CD4-positive, alpha-beta T cell treated with Interleukin-6 for 4 hours (primary cell): ENCODE measurements around the gene PHB1.
A peak's percentile ranks its signal among the peaks of the same experiment; 100 is the strongest.
"Not testable (repeated sequence)": the region's sequence is repeated elsewhere in the genome, so short reads cannot be mapped to it uniquely, and the experiment has no call there.

ENCODE experiments used
- DNase-seq: peaks from one replicate; pipeline ENCODE4 v3.0.0-alpha.2; 2020; ENCODE audit warnings: mixed read lengths

The PHB1 gene

DNA sequence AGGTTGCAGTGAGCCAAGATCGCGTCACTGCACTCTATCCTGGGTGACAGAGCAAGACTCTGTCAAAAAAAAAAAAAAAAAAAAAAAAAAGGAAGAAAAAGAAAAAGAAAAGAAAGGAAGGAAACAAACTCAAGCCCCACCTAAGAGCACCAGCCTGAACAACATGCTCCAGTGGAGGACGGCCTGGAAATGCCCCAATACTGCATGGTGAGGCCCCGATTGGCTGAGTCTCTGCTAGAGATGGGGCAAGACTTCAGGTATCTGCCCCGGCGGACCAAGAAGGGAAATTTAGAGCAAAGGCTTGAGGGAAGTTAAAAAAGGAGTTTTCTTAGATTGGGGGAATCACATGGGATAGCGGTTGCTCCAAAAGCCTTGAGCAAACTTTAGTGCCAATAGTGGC is 42.3 kb downstream of the PHB1 start:
- no peak for DNase-seq

DNA sequence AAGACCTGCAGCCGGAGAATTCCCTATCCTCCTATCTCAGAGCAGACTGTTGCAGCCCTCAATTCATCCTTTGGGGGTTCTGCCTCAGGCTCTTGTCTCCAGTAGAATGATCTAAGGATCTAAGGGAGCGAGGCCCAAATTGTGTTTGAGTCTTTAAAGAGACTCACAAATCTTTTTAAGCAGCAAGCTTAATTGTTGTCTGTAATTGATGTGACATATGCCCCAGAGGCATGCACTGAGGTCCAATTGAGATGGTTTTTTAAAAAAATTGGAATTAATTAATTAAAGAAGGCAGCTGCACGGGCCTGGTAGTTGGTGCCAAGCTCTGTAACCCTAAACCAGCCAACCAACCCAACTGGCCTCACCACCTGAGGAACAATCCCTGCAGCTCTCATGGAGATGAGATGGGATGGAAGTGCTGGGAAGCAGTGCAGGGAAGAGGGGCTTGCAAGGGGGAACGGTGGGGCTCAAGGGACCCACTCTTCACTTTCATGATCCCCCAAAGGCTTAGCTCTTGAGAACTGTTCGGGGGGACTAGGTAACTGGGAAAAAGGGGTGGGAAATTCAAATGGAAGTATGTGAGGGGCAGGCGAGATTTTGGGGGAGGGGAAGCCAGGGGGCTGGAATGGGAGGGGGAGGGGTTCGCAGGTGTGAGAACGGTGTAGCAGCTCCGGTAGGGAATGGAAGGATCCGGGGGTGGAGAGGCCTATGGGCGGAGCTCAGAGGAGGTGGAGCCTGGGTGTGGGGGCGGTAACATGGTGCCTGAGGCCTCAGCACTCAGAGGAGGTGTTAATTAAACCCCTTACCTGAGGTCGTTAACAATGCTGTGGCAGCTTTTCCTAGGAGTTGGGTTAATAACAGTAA is 43.5 kb downstream of the PHB1 start:
- DNase-seq: no peak

DNA sequence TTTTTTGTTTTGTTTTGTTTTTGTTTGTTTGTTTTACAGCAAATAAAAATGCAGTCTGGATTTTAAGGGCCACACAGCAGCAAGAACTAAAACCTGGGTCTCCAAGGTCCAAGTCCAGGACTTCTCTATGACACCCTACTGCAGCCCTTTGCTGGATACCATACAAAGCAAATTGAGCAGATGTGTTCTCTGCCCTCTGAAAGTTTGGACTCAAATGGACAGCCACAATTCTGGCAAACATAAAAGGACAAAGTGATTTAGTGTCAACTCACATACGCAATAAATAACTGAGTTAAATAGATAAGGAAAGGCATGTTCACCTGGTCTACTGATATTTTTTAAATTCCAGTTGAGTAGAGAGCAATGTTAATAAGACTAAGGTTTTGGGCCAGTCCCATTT is 44.9 kb downstream of the PHB1 start:
- DNase-seq: no peak

DNA sequence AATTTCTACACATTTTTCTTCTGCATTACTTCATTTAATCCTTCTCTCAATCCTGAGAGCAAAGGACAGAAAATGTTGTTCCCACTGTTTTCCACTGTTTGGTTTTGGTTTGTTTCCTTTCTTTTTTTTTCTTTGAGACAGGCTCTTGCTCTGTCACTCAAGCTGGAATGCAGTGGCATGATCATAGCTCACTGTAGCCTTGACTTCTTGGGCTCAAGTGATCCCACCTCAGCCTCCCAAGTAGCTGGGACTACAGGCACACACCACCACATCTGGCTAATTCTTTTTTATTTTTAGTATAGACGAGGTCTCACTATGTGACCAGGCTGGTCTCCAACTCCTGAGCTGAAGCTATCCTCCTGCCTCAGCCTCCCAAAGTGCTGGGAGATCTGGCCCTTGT is 45.6 kb downstream of the PHB1 start:
- no peak for DNase-seq

- peak; percentile 45 for DNase-seq
Observed at GRCh38 chr17:49365667-49366066, 49.0 kb downstream of the PHB1 start.

DNA sequence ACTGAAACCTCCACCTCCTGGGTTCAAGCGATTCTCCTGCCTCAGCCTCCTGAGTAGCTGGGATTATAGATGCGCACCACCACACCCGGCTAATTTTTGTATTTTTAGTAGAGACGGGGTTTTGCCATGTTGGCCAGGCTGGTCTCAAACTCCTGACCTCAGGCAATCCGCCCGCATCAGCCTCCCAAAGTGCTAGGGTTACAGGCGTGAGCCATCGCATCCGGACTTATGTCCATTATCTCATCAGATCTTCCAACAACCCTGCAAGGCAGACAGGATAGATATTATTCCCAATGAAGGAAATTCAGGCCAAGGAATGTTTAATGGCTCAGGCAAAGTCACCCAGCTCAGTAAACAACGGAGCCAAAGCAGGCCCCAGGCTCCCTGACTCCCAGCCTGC is 49.6 kb downstream of the PHB1 start:
- not testable (repeated sequence) for DNase-seq

- DNase-seq: no peak
Observed at GRCh38 chr17:49364119-49364518, 50.6 kb downstream of the PHB1 start.

DNA sequence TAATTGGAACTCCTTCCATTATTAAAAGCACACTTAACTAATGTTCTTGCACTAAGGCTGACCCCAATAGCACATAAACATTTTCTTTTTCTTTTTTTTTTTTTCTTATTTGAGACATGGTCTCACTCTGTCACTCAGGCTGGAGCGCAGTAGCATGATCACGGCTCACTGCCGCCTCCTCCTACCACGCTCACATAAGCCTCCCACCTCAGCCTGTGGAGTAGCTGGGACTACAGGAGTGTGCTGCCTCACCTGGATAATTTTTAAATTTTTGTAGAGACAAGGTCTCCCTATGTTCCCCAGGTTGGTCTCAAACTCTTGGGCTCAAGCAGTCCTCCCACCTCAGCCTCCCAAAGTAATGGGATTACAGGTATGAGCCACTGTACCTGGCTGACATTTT is 51.4 kb downstream of the PHB1 start:
- no peak for DNase-seq

DNA sequence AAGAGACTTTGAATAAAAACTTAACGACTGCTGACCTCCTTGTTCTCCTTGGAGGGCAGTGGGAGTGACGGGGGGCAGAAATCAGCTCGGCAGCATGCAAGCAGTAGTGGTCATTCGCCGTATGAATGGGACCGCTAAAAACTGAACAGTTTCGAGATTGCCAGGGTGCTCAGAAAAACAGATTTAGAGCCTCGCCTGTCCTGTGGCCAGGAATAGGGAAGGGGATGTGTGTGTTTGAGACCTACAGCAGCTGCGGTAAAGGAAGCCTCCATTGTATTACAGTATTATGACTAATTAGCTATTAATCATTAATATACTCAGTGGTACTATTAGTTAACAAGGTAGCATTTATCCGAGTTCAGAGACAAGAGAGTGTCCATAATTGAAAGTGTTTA is 52.0 kb downstream of the PHB1 start:
- DNase-seq: no peak

DNA sequence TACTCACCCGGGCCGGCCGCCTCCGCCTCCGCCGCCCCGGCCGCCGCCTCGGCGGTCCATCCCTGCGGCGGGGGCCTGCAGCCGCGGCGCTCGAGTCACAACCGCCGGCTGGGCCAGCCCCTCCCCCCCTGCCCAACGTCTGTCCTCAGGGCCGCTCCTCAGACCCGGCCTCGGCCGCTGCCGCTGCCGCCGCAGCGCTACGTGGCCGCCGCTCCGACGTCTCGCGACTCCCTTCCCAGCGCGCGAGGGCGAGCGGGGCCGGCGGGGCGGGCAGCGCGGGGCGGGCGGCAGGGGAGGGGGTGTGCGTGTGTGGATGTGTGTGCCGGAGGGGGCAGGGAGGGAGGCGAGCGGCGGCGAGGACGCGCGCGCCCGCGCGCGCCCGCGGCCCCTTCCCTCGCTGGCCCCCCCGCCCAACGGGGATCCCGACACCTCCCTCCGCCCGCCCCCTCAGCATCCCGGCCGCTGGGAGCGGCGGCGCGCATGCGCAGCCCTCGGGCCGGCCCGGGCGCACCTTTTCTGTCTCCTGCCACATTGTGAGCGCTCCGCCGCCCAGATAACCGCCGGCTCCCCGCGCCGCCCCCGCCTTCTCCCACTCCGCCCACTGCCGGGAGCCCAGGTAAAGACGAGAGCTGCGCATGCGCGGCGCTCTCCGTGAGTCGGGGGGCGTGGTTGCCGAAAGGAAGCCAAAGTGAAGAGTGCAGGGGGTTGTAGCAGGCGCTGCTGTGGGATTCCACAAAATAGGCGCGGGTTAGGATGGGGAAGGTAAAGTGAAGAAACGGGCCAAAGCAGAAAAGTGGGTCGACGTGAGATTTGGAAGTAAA is 52.6 kb downstream of the PHB1 start, which contains the start of gene ZNF652:
TSS of gene ZNF652 (minus strand) at position 349 of the 821 bp plus-strand sequence. CDS start 44,525 bp downstream, outside the sequence.
- DNase-seq: peak; percentile 98

DNA sequence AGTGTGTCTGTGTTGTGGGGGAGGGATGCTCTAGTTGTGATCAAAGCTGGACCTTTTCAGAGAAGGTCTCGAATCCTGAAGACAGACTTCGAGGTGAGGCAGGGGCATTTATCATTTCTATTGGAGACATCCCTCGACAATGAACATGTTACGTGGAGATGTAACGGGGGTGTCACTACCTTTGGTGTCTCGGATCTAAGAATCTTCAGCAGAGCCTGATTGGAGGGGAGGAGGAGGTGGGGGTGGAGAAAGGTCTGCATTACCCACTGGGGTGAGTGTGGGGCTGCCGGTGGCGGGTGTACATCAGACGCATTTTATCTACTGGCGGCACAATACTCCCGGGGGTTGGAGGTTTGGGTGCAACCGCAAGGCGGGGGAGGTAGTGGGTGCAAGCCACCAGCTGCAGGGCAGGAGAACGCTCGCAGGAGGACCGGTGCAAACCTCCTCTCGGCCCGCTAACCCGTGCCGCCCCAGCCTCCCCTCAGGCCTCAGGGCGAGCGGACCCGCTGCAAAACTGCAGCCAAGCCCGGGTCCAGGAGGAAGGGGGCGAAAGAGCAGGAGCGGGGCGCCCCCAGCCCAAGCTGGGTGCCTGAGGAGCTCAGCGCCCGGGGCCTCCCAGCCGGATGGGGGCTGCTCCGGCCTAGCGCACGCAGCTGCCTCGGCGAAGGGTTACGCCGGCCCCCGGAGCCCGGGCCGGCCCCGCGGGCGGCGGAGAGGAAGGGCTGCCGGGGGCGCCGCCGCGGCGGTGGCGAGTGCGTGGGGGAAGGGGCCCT is 53.4 kb downstream of the PHB1 start:
- peak; percentile 92 for DNase-seq

DNA sequence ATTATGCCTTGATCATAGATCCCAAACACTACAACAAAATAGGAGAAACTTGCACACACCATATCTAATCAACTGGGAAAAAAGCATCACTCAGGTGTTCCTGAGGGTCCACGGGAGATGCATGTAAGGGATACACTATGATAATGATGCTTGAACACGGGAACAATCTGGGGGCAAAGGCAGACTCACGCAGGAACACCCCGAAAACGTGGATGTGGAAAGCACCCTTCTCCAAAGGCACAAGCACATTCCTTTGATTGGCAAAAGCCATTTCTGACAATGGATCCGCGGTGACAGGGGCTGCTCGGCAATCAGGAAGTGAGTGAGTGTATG is 53.9 kb downstream of the PHB1 start:
- no peak for DNase-seq

DNA sequence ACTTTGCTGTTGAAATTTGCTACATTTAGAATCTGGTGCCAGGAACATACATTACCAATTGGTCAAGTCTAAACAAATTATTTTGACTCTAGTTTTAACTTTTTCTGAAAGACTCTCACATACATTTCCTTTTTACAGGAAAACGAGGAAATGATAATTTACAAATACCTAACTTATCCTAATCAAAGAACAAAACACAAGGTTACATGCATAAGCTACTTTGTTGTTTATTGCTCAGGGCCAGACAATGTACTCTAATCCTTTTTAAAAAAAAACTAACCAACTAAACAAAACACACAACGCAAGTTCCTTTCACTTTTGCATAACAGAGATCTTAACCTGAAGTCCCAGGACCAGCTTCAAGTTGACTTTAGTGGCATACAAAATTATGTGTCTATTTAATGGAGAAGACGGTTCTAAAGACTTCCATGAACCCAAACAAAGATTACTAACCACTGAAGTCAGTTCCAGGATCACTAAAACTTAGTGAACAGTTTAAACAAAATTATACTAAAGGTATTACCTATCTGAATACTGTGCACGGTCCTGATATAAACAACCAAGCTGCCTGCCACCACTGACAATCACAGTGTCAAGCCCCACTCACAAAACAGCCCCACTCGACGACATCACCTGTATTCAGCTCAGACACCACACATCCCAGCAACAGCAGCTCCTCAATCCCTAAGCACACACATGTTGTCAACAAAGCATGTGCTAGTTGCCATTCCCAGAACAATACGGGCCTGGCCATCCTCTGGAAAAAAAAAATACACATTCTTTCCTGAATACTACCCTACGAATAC is 54.5 kb downstream of the PHB1 start:
- DNase-seq: peak; percentile 30

GRCh38 chr17:49358641-49359247 is 55.9 kb downstream of the PHB1 start:
- peak; percentile 45 for DNase-seq

DNA sequence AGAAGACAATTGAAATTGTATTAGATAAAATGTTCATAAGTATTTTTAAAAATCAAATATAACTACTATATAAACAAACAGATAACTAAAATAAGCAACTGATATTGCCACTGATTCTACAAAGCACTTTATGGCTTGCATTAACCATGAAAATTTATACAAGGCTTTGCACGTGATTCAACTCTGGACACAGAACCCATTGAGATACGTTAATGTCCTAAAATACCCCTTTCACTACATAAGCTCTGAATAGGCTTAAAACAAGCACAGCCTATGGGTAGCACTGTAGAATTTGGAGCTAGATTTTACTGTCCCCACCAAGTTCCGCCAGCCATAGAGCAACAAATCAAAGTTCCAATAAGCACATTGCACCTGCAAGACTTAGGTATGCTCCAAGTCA is 57.2 kb downstream of the PHB1 start:
- no peak for DNase-seq

DNA sequence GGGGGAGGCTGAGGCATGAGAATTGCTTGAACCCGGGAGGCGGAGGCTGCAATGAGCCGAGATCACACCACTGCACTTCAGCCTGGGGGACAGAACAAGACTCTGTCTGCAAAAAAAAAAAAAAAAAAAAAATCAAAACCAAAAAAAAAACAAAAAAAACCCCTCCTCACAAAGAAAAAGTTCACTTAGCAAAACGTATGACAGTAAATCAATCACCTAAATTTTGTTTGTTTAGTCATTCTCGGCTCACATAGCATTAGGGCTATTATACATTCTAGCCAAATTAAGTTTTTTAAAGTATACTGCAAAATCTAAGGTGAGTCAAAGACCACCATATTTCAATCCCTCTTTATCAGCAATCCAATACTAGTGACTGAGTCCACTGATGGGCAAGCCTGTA is 58.4 kb downstream of the PHB1 start:
- DNase-seq: no peak
